SKM-1 (cell line): Measurements from ENCODE around the gene LMX1B.

Experiments used
- DNase-seq: peaks from one replicate; lab custom pipeline; 2025; ENCODE audit not compliant: unreplicated experiment; lab: John Stamatoyannopoulos, UW

Gene LMX1B

GRCh38 chr9:126676102-126676684, 62.5 kb downstream of the LMX1B start:
- no peak for DNase-seq

GRCh38 chr9:126676685-126677143, 63.0 kb downstream of the LMX1B start:
- no peak for DNase-seq

- DNase-seq = no peak
These were observed 63.7 kb downstream of the LMX1B start for GRCh38 chr9:126677188-126678084.

GRCh38 chr9:126678989-126679388, 65.3 kb downstream of the LMX1B start:
- no peak for DNase-seq

- DNase-seq = no peak
These were observed 67.6 kb downstream of the LMX1B start for GRCh38 chr9:126681336-126681735.

GRCh38 chr9:126682113-126682810, 68.5 kb downstream of the LMX1B start:
- no peak for DNase-seq

- DNase-seq = no peak
These were observed 69.4 kb downstream of the LMX1B start for GRCh38 chr9:126682928-126683697.

GRCh38 chr9:126683698-126684044, 69.9 kb downstream of the LMX1B start:
- no peak for DNase-seq

GRCh38 chr9:126684345-126684744, 70.6 kb downstream of the LMX1B start:
- no peak for DNase-seq

- DNase-seq = no peak
These were observed 71.3 kb downstream of the LMX1B start for GRCh38 chr9:126684965-126685465.

GRCh38 chr9:126687930-126688461, 74.3 kb downstream of the LMX1B start:
- DNase-seq = no peak

- DNase-seq = no peak
These were observed 74.9 kb downstream of the LMX1B start for GRCh38 chr9:126688617-126689016.

GRCh38 chr9:126689027-126689825, 75.5 kb downstream of the LMX1B start:
- no peak for DNase-seq

- no peak for DNase-seq
These were observed 76.8 kb downstream of the LMX1B start for GRCh38 chr9:126690431-126691051.

GRCh38 chr9:126692041-126692758, 78.5 kb downstream of the LMX1B start:
- DNase-seq = no peak

GRCh38 chr9:126692759-126693427, 79.2 kb downstream of the LMX1B start:
- DNase-seq = no peak

GRCh38 chr9:126693428-126693944, 79.8 kb downstream of the LMX1B start:
- no peak for DNase-seq
